Smooth muscle cell (in vitro differentiated cells): ENCODE results near the gene CCDC183. TPM values are rescaled to one million over a fixed set of nuclear protein-coding genes. Genes with fewer than 3 reads are reported as not detected.

Source experiments
- DNase-seq: peaks from one replicate; lab custom pipeline; 2025; ENCODE audit not compliant: unreplicated experiment; lab: John Stamatoyannopoulos, UW
- H2AFZ ChIP-seq: fragments of 200-600 bp; sonication (generic); 2 replicates; pipeline ENCODE4 v1.6.0; 2016; ENCODE audit warnings: antibody characterized with exemption, low read depth, mild to moderate bottlenecking
- H3F3A ChIP-seq: fragments of 200-600 bp; sonication (generic); 2 replicates; pipeline ENCODE4 v1.6.0; 2017; ENCODE audit warnings: antibody characterized with exemption, low read depth
- H3K27ac ChIP-seq: fragments of 200-600 bp; sonication (generic); 2 replicates; pipeline ENCODE4 v1.5.1; 2016; ENCODE audit warnings: low read depth, mild to moderate bottlenecking
- H3K27me3 ChIP-seq: fragments of 200-600 bp; sonication (generic); 2 replicates; pipeline ENCODE4 v1.6.1; 2016; ENCODE audit warnings: low read depth, mild to moderate bottlenecking
- H3K36me3 ChIP-seq: fragments of 200-600 bp; sonication (generic); 2 replicates; pipeline ENCODE4 v1.5.1; 2016; ENCODE audit warnings: low read depth
- H3K4me1 ChIP-seq: fragments of 200-600 bp; sonication (generic); 2 replicates; pipeline ENCODE4 v1.5.1; 2016; ENCODE audit warnings: low read depth
- H3K4me2 ChIP-seq: fragments of 200-600 bp; sonication (generic); 2 replicates; pipeline ENCODE4 v1.6.0; 2016; ENCODE audit warnings: mild to moderate bottlenecking
- H3K4me3 ChIP-seq: fragments of 200-600 bp; sonication (generic); 2 replicates; pipeline ENCODE4 v1.5.1; 2016; ENCODE audit warnings: mild to moderate bottlenecking
- H3K79me2 ChIP-seq: fragments of 200-600 bp; sonication (generic); 2 replicates; pipeline ENCODE4 v1.6.0; 2016; ENCODE audit warnings: low read depth, mild to moderate bottlenecking
- H3K9ac ChIP-seq: fragments of 200-600 bp; sonication (generic); 2 replicates; pipeline ENCODE4 v1.6.0; 2016; ENCODE audit warnings: low read depth
- H3K9me3 ChIP-seq: fragments of 200-600 bp; sonication (generic); replicated peaks from 2 replicates; pipeline ENCODE4 v1.5.1; 2016; ENCODE audit warnings: low read depth
- H4K20me1 ChIP-seq: fragments of 200-600 bp; sonication (generic); 2 replicates; pipeline ENCODE4 v1.6.0; 2016; ENCODE audit warnings: low read depth
- WGBS: methylation state at CpG from one replicate; pipeline ENCODE4 v1.1.7; 2016; ENCODE audit warnings: low lambda C conversion rate; 5-methylcytosine and 5-hydroxymethylcytosine counted together
- polyA plus RNA-seq: library from polyadenylated mRNA; unstranded; fragments of >200 nt; fragmentation: Nextera tagmentation; extraction: Ambion mirVana; gene quantifications from 2 replicates; pipeline ENCODE4 v1.2.1, GENCODE V29; 2016
- total RNA-seq: library from RNA; depleted of rRNA; stranded (reverse); fragments of >200 nt; gene quantifications from 2 replicates; pipeline ENCODE4 v1.2.3, GENCODE V29; 2014
- TF ChIP-seq, protein P1 (sequence below): fragments of 200-600 bp; sonication (generic); IDR thresholded peaks from 2 replicates; pipeline ENCODE4 v1.5.1; 2017; ENCODE audit warnings: borderline replicate concordance, mild to moderate bottlenecking, antibody characterized with exemption; ENCODE audit not compliant: insufficient read depth, poor library complexity, severe bottlenecking

The CCDC183 gene
- total and polyA plus RNA-seq, 2 experiments from 2014 or later = 2.0 to 3.7 TPM

DNA sequence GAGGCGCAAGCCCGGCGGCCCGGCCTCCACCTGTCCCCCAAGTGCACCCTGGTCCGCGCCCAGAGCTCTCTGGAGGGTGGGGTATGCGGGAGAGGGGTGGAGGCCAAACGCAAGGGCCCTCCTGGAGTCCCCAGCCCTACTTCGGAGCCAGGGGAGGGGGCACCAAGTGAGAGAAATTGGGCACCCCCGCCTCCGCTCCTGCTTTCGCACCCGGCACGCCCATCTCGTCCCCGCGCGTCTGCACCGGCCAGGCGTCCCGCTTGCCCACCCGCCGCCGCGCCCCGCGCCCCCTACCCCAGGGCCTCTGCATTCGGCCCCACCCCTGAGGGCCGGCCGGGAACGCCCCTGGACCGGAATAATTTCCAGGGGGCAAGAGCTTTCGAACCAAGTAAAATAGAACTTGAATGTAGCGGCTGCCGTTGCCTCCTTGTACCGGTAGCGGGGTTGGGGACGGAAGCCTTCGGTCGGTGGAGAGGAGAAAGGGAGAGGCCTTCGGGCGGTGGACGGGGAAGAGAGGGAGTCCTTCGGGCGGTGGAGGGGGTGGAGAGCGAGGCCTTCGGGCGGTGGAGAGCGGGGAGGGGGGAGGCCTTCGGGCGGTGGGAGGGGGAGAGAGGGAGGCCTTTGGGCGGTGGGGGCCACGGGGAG is 52.4 kb downstream of the CCDC183 start:
- Histone ChIP-seq H3K9ac (peak overlapping the region; percentile 66), H3K4me3 (peak overlapping the region; percentile 93), H3K36me3 (no peaks in the 10 kb centered on the region), H4K20me1 (peaks cover 13% of the 10 kb centered on the region), H3F3A (no peaks in the 10 kb centered on the region), H3K27me3 (no peaks in the 10 kb centered on the region), H3K27ac (peak overlapping the region; percentile 86), H3K79me2 (peaks cover 14% of the 10 kb centered on the region), H3K4me1 (peaks cover 11% of the 10 kb centered on the region), H2AFZ (no peak overlapping the region), H3K4me2 (peak overlapping the region; percentile 100), H3K9me3 (no peaks in the 10 kb centered on the region)
- WGBS = 1% methylated on average over 40 of the region's 53 CpGs
- TF ChIP-seq, protein P1, sequence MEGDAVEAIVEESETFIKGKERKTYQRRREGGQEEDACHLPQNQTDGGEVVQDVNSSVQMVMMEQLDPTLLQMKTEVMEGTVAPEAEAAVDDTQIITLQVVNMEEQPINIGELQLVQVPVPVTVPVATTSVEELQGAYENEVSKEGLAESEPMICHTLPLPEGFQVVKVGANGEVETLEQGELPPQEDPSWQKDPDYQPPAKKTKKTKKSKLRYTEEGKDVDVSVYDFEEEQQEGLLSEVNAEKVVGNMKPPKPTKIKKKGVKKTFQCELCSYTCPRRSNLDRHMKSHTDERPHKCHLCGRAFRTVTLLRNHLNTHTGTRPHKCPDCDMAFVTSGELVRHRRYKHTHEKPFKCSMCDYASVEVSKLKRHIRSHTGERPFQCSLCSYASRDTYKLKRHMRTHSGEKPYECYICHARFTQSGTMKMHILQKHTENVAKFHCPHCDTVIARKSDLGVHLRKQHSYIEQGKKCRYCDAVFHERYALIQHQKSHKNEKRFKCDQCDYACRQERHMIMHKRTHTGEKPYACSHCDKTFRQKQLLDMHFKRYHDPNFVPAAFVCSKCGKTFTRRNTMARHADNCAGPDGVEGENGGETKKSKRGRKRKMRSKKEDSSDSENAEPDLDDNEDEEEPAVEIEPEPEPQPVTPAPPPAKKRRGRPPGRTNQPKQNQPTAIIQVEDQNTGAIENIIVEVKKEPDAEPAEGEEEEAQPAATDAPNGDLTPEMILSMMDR = no peak
- peak; percentile 67 for DNase-seq

DNA sequence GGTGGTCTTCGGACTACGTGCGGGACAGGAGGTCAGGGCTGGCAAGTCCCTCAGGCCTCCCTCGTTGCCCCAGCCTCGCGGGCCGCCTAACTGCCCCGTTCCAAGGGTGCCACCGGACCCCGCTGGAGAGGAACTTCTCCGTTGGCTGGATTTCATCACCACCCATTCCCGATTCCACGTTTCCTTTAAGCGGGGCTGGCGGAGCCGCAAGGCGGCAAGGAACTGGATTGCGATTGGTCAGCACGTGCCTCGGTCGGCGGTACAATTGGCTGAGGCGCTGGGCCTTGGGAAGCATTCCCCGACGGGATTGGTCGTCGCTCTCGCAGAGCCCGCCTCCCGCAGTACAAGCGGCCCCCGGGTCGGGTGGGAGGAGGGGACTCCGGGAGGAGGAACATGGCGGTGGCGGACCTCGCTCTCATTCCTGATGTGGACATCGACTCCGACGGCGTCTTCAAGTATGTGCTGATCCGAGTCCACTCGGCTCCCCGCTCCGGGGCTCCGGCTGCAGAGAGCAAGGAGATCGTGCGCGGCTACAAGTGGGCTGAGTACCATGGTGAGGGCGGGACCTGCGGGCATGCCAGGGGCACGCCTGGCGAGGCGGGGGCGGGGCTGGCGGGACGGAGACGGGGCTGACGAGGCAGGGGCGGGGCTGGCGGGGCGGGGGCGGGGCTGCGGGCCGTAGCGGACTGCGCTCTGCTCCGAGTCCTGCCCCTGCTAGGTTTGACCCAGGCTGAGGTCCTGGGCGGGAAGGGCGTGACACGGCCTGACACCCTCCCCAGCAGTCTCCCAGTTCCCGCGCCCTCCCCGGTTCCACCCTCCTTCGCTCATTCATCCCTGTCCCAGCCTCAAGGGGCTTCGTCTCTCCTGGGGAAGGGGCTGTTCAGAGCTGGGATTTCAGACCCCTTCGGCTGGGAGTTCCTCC is 53.2 kb downstream of the CCDC183 start, which contains the start of gene PHPT1:
TSS of gene PHPT1 (plus strand) at position 372 of the 922 bp plus-strand sequence. CDS start at position 394, 22 bp downstream.
- H3K27ac ChIP-seq = peak within 1 kb of the TSS; percentile 86
- H3F3A ChIP-seq = no peaks in the 10 kb centered on the region
- peak; percentile 100 for DNase-seq
- H3K79me2 ChIP-seq = peaks cover 14% of the 10 kb centered on the region
- peak within 1 kb of the TSS; percentile 100 for H3K4me2 ChIP-seq
- H3K9ac ChIP-seq = peak within 1 kb of the TSS; percentile 73
- H3K4me1 ChIP-seq = peaks cover 11% of the 10 kb centered on the region
- H2AFZ ChIP-seq = peak within 1 kb of the TSS; percentile 61
- no peaks in the 10 kb centered on the region for H3K36me3 ChIP-seq
- H3K27me3 ChIP-seq = no peaks in the 10 kb centered on the region
- H4K20me1 ChIP-seq = peaks cover 13% of the 10 kb centered on the region
- peak within 1 kb of the TSS; percentile 93 for H3K4me3 ChIP-seq
- TF ChIP-seq, protein P1 = no peak
- WGBS = 2% methylated on average over 56 of the region's 77 CpGs
- no peaks in the 10 kb centered on the region for H3K9me3 ChIP-seq

DNA sequence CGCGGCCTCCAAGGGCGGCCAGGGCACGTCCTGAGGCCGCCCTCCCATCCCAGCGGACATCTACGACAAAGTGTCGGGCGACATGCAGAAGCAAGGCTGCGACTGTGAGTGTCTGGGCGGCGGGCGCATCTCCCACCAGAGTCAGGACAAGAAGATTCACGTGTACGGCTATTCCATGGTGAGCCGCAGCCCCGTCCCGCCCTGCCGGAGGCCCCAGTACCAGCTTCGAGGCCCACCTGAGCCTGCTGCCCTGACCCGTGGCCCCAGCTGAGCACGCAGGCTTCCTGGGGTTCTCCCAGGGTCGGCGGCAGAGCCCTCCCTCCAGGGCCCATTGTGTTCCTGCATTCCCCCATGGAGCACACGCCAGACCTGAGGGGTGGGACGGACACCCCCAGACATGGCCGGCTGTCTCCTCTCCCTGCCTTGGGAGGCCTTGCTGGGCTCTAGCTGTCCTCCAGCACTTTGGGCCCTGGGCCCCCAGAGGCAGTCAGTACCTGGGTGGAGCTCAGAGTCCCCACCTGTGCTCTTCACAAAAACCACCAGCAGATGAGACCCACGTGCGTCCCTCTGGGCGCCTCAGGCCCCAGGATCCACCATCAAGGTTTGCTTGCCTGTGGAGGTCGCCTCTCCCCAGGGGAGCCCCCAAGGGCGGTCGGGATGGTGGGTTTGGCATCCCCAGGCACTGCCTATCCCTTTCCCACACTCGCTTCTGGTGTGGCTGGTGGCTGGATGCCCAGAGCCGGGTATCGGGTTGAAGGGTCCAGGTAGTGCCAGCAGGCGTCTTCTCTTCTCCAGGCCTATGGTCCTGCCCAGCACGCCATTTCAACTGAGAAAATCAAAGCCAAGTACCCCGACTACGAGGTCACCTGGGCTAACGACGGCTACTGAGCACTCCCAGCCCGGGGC is 54.1 kb downstream of the CCDC183 start:
- TF ChIP-seq, protein P1 = no peak
- 71% methylated on average over 39 of the region's 43 CpGs for WGBS
- Histone ChIP-seq H3F3A (no peaks in the 10 kb centered on the region), H3K27ac (peak overlapping the region; percentile 86), H3K4me1 (peaks cover 11% of the 10 kb centered on the region), H3K9ac (peak overlapping the region; percentile 73), H3K36me3 (no peaks in the 10 kb centered on the region), H3K4me2 (peak overlapping the region; percentile 100), H3K9me3 (no peaks in the 10 kb centered on the region), H4K20me1 (peaks cover 13% of the 10 kb centered on the region), H3K79me2 (peaks cover 14% of the 10 kb centered on the region), H3K27me3 (no peaks in the 10 kb centered on the region), H2AFZ (no peak overlapping the region), H3K4me3 (peak overlapping the region; percentile 93)
- no peak for DNase-seq
